Measurements from ENCODE around the gene SUDS3.
A peak's percentile ranks its signal among the peaks of the same experiment; 100 is the strongest.
"Not testable (repeated sequence)": the region's sequence is repeated elsewhere in the genome, so short reads cannot be mapped to it uniquely, and the experiment has no call there.

Gene SUDS3, protein sequence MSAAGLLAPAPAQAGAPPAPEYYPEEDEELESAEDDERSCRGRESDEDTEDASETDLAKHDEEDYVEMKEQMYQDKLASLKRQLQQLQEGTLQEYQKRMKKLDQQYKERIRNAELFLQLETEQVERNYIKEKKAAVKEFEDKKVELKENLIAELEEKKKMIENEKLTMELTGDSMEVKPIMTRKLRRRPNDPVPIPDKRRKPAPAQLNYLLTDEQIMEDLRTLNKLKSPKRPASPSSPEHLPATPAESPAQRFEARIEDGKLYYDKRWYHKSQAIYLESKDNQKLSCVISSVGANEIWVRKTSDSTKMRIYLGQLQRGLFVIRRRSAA

DNA sequence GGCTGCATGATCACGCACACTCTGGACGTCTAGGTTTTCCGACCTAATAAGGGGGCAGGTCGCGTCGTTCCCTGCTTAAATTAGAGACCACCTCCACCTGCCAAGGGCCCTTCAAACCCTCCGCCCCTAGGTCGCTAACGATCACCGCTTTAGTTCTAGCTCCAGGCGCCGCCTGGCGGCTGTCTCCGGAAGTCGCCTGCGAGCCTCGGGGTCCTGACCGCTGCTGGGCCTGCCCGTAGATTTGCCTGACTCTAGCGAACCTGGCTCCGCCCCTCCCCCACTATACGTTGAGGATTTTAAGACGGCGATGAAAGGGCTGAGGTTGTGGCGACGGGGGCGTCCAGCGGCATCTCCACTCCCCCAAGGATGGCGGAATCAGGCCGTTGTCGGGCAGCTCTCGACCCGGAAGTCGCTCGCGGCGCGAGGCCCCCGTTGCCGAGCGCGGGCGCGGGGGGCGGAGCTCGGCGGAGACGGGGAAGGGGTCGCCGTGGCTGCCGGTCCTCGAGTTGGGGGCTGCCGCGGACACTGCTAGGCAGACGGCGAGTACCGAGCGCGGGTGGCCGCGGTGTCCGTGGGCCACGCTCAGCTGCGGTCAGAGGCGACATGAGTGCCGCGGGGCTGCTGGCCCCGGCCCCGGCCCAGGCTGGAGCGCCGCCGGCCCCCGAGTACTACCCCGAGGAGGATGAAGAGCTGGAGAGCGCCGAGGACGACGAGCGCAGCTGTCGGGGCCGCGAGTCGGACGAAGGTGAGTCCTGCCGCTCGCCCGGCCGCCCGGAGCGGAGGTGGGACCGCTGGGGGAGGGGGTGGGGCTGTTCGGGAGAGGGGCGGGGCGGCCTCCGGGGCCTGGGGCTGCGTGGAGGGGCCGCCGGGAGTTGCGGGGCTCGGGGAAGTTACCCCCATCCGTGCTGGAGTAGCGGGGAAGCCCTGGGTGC is at the start of gene SUDS3:
Gene SUDS3, plus strand, starts transcription at position 467 of the 932 bp plus-strand sequence. Its CDS starts 137 bp downstream, at position 604.
- DNase-seq: peak; percentile 76 to 81

GRCh38 chr12:118326991-118327390 is 49.4 kb upstream of the SUDS3 start:
- DNase-seq: no peak

GRCh38 chr12:118327391-118327790 is 49.0 kb upstream of the SUDS3 start:
- no peak for DNase-seq

- DNase-seq: peak; percentile 46 to 48
Measured at GRCh38 chr12:118328486-118329330, 47.6 kb upstream of the SUDS3 start.

GRCh38 chr12:118330421-118331018 is 45.8 kb upstream of the SUDS3 start:
- DNase-seq: peak; percentile 96 to 98

- DNase-seq: peak; percentile 65 to 67
Measured at GRCh38 chr12:118332511-118332910, 43.8 kb upstream of the SUDS3 start.

- DNase-seq: no peak
Measured at GRCh38 chr12:118334241-118334640, 42.1 kb upstream of the SUDS3 start.

GRCh38 chr12:118334939-118335567 is 41.3 kb upstream of the SUDS3 start:
- no peak for DNase-seq

DNA sequence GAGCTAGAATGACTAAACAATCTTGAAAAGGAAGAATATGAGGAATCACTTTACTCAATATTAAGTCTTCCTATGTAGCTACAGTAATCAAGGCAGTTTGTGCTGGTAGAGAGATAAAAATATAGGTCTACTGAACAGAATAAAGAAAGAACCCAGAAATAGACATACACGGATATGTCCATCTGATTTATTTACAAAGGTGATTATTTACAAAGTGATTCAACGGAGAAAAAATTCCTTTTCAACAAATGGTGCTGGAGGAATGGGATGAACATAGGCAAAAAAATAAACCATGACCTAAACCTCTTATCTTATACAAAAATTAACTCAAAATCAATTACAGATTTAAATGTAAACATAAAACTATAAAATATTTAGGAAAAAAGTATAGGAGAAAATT is 40.2 kb upstream of the SUDS3 start:
- no peak for DNase-seq

DNA sequence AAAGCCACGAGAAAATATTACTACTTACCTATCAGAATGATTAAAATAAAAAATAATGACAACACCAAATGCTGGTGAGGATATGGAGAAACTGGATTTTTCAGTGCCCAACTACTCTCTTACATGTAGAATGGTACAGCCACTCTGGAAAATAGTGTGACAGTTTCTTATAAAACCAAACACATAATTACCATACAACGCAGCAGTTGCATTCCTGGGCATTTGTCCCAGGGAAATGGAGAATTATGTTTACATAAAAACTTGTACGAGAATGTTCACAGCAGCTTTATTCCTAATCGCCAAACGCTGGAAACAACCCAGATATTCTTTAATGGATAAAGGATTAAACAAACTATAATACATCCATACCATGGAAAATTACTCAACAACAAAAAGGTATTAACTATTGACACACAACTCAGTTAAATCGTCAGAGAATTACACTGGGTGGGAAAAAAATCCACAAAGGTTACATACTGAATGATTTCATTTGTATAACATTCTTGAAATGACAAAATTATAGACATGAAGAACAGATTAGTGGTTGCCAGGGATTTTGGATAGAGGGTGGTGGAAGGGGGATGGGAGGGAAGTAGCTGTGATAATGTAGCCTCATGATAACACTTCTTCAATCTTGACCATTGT is 39.0 kb upstream of the SUDS3 start:
- no peak for DNase-seq

GRCh38 chr12:118342090-118342489 is 34.3 kb upstream of the SUDS3 start:
- DNase-seq: no peak

DNA sequence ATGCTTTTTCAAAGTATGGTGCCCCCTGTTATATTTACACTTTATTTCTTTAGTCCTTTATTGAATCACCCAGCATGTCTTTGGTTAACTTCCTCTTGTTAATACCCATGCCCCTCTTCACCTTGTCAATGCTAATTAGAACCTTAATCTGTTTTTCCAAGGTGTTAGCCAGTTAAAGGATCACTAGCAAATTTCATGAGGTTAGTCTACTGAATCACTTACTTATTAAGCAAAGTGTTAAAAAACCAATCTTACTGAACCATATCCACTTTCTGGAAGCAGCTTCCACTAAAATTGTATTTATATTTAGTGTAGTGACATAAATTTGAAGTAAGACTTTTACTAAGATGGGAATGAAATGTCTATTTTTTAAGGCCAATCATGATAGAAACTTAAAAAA is 31.5 kb upstream of the SUDS3 start:
- DNase-seq: no peak

DNA sequence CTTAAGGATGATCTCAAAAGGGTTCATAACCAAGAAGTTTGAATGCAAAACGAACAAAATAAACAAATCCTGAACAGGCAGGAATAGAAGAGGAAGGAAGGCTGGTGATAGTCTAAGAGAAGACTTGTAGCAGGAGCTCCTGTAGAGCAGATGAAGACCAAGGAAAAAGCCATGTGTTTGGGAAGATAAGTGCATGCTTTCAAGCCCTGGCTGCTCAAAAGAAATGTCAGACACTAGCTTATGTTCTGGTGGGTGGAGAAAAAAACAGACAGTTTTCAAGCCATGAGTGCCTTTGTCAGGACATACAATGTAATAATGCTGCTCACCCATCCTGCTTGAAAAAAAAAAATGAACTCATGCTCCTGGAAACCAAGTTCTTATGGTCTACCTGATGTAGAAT is 31.0 kb upstream of the SUDS3 start:
- DNase-seq: peak in 1 of 2 experiments; percentile 18

- no peak for DNase-seq
Measured at GRCh38 chr12:118346895-118347294, 29.5 kb upstream of the SUDS3 start.

DNA sequence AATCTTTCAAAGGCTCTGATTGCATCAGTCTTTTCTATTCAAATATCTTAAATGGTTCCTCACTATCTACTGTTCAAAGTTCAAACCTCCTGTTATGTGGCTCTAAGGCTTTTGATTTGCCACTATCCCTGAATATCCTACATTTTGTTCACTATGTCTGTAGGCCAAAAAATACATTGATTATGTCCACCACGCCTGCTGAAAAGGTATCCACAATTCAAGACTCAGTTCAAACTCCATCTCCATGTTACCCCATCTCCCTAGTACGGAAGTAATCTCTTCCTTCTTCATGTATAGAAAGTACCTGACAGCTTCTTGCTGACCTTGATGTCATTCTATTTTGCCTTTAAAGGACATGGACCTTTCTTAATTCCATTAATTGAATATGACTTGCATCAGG is 28.4 kb upstream of the SUDS3 start:
- no peak for DNase-seq

- DNase-seq: no peak
Measured at GRCh38 chr12:118350908-118351559, 25.3 kb upstream of the SUDS3 start.

DNA sequence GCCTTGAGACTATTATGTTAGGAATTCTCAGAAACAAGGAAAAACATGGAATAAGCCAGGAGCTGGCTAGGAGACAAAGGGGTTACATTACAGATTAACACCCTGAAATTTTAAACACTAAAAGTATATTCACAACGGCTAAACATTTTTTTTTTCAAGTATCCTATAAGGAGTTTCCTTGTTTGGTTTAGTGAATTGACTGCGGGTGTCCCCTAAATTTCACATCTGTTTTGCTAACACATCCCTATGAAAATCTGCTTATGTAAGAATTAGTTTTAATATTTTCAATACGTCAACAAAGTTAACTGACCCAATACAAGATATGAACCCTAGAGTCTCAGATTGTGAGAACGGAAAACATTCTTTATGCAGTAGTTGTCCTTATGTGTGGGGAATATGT is 22.6 kb upstream of the SUDS3 start:
- no peak for DNase-seq

DNA sequence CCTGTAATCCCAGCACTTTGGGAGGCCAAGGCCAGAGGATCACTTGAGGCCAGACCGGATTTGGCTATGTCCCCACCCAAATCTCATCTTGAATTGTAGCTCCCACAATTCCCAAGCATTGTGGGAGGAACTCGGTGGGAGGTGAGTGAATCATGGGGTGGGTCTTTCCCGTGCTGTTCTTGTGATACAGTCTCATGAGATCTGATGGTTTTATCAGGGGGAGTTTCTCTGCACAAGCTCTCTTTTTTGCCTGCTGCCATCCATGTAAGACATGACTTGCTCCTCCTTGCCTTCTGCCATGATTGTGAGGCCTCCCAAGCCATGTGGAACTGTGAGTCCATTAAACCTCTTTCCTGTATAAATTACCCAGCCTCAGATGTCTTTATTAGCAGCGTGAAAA is 21.9 kb upstream of the SUDS3 start:
- not testable (repeated sequence) for DNase-seq

DNA sequence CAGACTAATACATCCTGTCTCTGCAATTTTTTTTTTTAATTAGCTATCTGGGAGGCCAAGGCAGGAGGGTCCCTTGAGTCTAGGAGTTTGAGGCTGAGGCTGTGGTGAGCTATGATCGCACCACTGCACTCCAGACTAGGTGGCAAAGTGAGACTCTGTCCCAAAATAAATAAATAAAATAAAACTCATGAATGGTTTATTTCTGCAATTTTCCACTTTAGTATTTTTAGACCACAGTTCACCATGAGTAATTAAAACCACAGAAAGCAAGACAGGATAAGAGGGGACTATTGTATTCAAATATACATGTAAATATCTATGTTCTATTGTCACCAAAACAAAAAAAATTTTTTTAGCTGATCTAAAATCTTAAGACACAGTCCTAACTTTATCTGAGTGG is 21.5 kb upstream of the SUDS3 start:
- no peak for DNase-seq

GRCh38 chr12:118355843-118356242 is 20.5 kb upstream of the SUDS3 start:
- no peak for DNase-seq

DNA sequence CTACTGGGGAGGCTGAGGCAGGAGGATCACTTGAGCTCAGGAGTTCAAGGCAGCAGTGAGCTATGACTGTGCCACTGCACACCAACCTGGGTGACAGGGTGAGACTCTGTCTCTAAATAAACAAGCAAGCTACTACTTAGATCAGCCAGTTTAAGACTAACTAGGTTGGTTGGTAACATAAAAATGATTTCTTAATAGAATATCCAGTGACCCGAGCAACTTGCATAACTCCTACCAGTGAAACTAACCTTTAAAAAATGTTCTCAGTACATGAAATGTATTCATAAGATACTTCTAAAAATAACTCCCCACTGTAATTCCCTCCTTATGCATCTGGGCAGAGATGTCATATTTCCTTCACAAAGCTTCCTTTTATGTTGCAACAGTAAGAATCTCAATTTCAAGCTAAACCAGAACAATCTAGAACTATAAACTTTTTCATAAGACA is 19.5 kb upstream of the SUDS3 start:
- DNase-seq: peak; percentile 54 to 79
